K562 (cell line): ENCODE data around the gene FCAMR. TPM values are rescaled to one million over a fixed set of nuclear protein-coding genes. Genes with fewer than 3 reads are reported as not detected.
"Not testable (repeated sequence)": the region's sequence is repeated elsewhere in the genome, so short reads cannot be mapped to it uniquely, and the experiment has no call there.

ENCODE experiments used
- ATAC-seq: fragments of 200-7000 bp; cut with Tn5 transposase; 3 replicates; pipeline ENCODE4 v1.9.1; 2020; ENCODE audit warnings: moderate library complexity
- BruUV-seq: library from RNA; stranded (reverse); fragments of 400-500 nt; replicated peaks from 2 replicates; lab custom pipeline; 2021; lab: Mats Ljungman, UMichigan
- CTCF ChIA-PET: fragments of 300-600 bp; formaldehyde crosslinking; extraction: SDS; loops from one replicate; lab custom pipeline; 2021; ENCODE audit warnings: low intra/inter-chr PET ratio; lab: Yijun Ruan, JAX
- POLR2A ChIA-PET: fragments of 300-600, 350-650 bp; sonication (Branson Sonifier 250); formaldehyde crosslinking; extraction: SDS; loops from one replicate; lab custom pipeline; 2021; ENCODE audit warnings: antibody characterized with exemption, inconsistent platforms; lab: Yijun Ruan, JAX
- DNase-seq, 4 experiments: peaks; one replicate each; pipeline versions ENCODE4 v3.0.0 to v3.0.0-alpha.2; 2011 to 2018; ENCODE audit warnings: low spot score in 3 of 4, mixed read lengths in 3 of 4; ENCODE audit errors: extremely low read depth in 1 of 4
- FAIRE-seq: peaks from 2 replicates; lab custom pipeline; 2011; peaks lifted over from hg19 to GRCh38; lab: Jason Lieb, UNC
- H2AFZ ChIP-seq: 2 replicates; pipeline ENCODE4 v1.6.0; 2011; ENCODE audit warnings: low read depth, low read length, control low read depth, inconsistent platforms
- H3K27ac ChIP-seq: fragments of 200-600 bp; 3 replicates; pipeline ENCODE4 v1.8.0; 2011; ENCODE audit warnings: low read depth, mild to moderate bottlenecking, control low read depth, inconsistent platforms, low read length, moderate library complexity, mixed read lengths; ENCODE audit errors: extremely low read depth
- H3K27me3 ChIP-seq, 2 experiments: fragments of 300-600 bp in 1 of 2; 2 replicates in 1 of 2; 3 replicates in 1 of 2; pipeline versions ENCODE4 v1.6.0 to v1.8.0; 2011; ENCODE audit warnings: inconsistent platforms in 2 of 2, low read length in 2 of 2, mild to moderate bottlenecking in 1 of 2, mixed read lengths in 1 of 2, moderate library complexity in 1 of 2; ENCODE audit not compliant: control insufficient read depth in 2 of 2, insufficient read depth in 2 of 2
- H3K36me3 ChIP-seq: fragments of 300-600 bp; 3 replicates; pipeline ENCODE4 v1.8.0; 2011; ENCODE audit warnings: mild to moderate bottlenecking, low read length, inconsistent platforms; ENCODE audit not compliant: control insufficient read depth, insufficient read depth
- H3K4me1 ChIP-seq, 2 experiments: fragments of 200-600 bp in 1 of 2; replicated peaks in 1 of 2; 2 replicates in 1 of 2; 3 replicates in 1 of 2; pipeline versions ENCODE4 v1.5.1 to v1.8.0; 2011; ENCODE audit warnings: inconsistent platforms in 2 of 2, low read length in 2 of 2, mild to moderate bottlenecking in 1 of 2, mixed read lengths in 1 of 2, moderate library complexity in 1 of 2; ENCODE audit not compliant: control insufficient read depth in 2 of 2, insufficient read depth in 2 of 2
- H3K4me2 ChIP-seq: 2 replicates; pipeline ENCODE4 v1.6.1; 2011; ENCODE audit warnings: low read length, control low read depth, inconsistent platforms, mixed read lengths; ENCODE audit not compliant: insufficient read depth
- H3K4me3 ChIP-seq: fragments of 200-600 bp; sonication (generic), shearing (Covaris generic); 2 replicates; pipeline ENCODE4 v1.5.1; 2016; ENCODE audit warnings: control low read depth, inconsistent platforms
- H3K79me2 ChIP-seq: fragments of 200-600 bp; 3 replicates; pipeline ENCODE4 v1.8.0; 2011; ENCODE audit warnings: low read length, inconsistent platforms; ENCODE audit not compliant: control insufficient read depth, insufficient read depth
- H3K9ac ChIP-seq, 2 experiments: 2 replicates each; pipeline versions ENCODE4 v1.6.0 to v1.6.1; 2011; ENCODE audit warnings: low read depth in 2 of 2, low read length in 2 of 2, control low read depth in 1 of 2, inconsistent platforms in 1 of 2, mild to moderate bottlenecking in 1 of 2, mixed read lengths in 1 of 2; ENCODE audit not compliant: insufficient read depth in 1 of 2
- H3K9me1 ChIP-seq: one replicate; pipeline ENCODE4 v1.6.0; 2011; ENCODE audit warnings: inconsistent platforms, mild to moderate bottlenecking, low read length, moderate library complexity; ENCODE audit not compliant: control insufficient read depth, insufficient read depth
- H3K9me3 ChIP-seq: replicated peaks from 2 replicates; pipeline ENCODE4 v1.5.1; 2011; ENCODE audit warnings: low read depth, low read length, inconsistent platforms; ENCODE audit not compliant: control insufficient read depth, insufficient read depth
- H4K20me1 ChIP-seq: replicated peaks from 2 replicates; pipeline ENCODE4 v1.6.1; 2011; ENCODE audit warnings: low read length, inconsistent platforms, mixed read lengths; ENCODE audit not compliant: control insufficient read depth, insufficient read depth
- ADNP ChIP-seq: fragments of 200-800 bp; sonication (Bioruptor generic); IDR thresholded peaks from 2 replicates; pipeline ENCODE4 v1.6.1; 2016; ENCODE audit warnings: missing genetic modification characterization, missing compliant biosample characterization
- BCOR ChIP-seq: fragments of 450-650 bp; IDR thresholded peaks from 2 replicates; pipeline ENCODE4 v1.6.1; 2016
- CBX1 ChIP-seq: sonication (generic); IDR thresholded peaks from 2 replicates; pipeline ENCODE4 v1.6.1; 2016; ENCODE audit warnings: antibody characterized with exemption, low read depth, mild to moderate bottlenecking
- DPF2 ChIP-seq: fragments of 450-650 bp; IDR thresholded peaks from 2 replicates; pipeline ENCODE4 v1.6.1; 2016
- HBP1 ChIP-seq: fragments of 450-650 bp; formaldehyde crosslinking; IDR thresholded peaks from 2 replicates; pipeline ENCODE4 v1.4.0; 2022; ENCODE audit warnings: missing genetic modification characterization
- HDGF ChIP-seq: fragments of 450-650 bp; IDR thresholded peaks from 2 replicates; pipeline ENCODE4 v1.6.1; 2016
- IRF2 ChIP-seq: sonication (generic); formaldehyde crosslinking; IDR thresholded peaks from 2 replicates; pipeline ENCODE4 v1.8.1; 2022; ENCODE audit warnings: mild to moderate bottlenecking, missing genetic modification reagents
- LARP7 ChIP-seq: fragments of 450-650 bp; IDR thresholded peaks from 2 replicates; pipeline ENCODE4 v1.6.1; 2016
- MAX ChIP-seq: sonication (generic); formaldehyde crosslinking; IDR thresholded peaks from 2 replicates; pipeline ENCODE4 v1.9.0; 2022; ENCODE audit warnings: mild to moderate bottlenecking, missing genetic modification reagents
- MIER1 ChIP-seq: fragments of 450-650 bp; IDR thresholded peaks from 2 replicates; pipeline ENCODE4 v1.6.1; 2016; ENCODE audit warnings: antibody characterized with exemption, mild to moderate bottlenecking, low read depth
- MLX ChIP-seq, 2 experiments: fragments of 450-650 bp in 1 of 2; sonication (generic) in 1 of 2; formaldehyde crosslinking; conservative IDR thresholded peaks; 2 replicates each; pipeline versions ENCODE4 v1.4.0 to v1.8.1; 2020 to 2022; ENCODE audit warnings: mild to moderate bottlenecking in 1 of 2, missing genetic modification reagents in 1 of 2
- NCOA4 ChIP-seq: fragments of 450-650 bp; IDR thresholded peaks from 2 replicates; pipeline ENCODE4 v1.6.1; 2018; ENCODE audit warnings: mild to moderate bottlenecking; ENCODE audit not compliant: partially characterized antibody
- PHF20 ChIP-seq: fragments of 450-650 bp; IDR thresholded peaks from 2 replicates; pipeline ENCODE4 v1.6.1; 2018; ENCODE audit not compliant: partially characterized antibody
- SMC3 ChIP-seq: conservative IDR thresholded peaks from 2 replicates; pipeline ENCODE4 v1.6.1; 2011; ENCODE audit warnings: low read depth, low read length, improper control_type of control experiment; ENCODE audit not compliant: insufficient read depth
- TAF15 ChIP-seq: fragments of 200-400 bp; formaldehyde crosslinking; IDR thresholded peaks from 2 replicates; pipeline ENCODE4 v1.6.1; 2017; ENCODE audit warnings: mild to moderate bottlenecking, low read depth, low read length, moderate library complexity
- TAL1 ChIP-seq: fragments of 450-650 bp; IDR thresholded peaks from 2 replicates; pipeline ENCODE4 v1.6.1; 2016; ENCODE audit warnings: mild to moderate bottlenecking
- ZBTB26 ChIP-seq: fragments of 450-650 bp; formaldehyde crosslinking; IDR thresholded peaks from 2 replicates; pipeline ENCODE4 v1.4.0; 2022; ENCODE audit warnings: missing genetic modification characterization
- ZC3H4 ChIP-seq: sonication (generic); formaldehyde crosslinking; IDR thresholded peaks from 2 replicates; pipeline ENCODE4 v1.9.0; 2021; ENCODE audit warnings: missing genetic modification reagents, borderline replicate concordance
- ZNF282 ChIP-seq: sonication (generic); formaldehyde crosslinking; IDR thresholded peaks from 2 replicates; pipeline ENCODE4 v1.8.1; 2023; ENCODE audit warnings: missing genetic modification reagents
- WGBS: fragments of 100-300 bp; shearing (Covaris generic); methylation state at CpG from one replicate; pipeline ENCODE4 v1.1.6; 2016; ENCODE audit warnings: low coverage, mixed read lengths; ENCODE audit not compliant: insufficient coverage; ENCODE audit errors: missing lambda C conversion rate; 5-methylcytosine and 5-hydroxymethylcytosine counted together
- in situ Hi-C: fragments of 300-500 bp; cut with MboI; formaldehyde crosslinking; loops from 4 replicates; pipeline ENCODE4 v1.15.0; 2018; ENCODE audit warnings: inconsistent platforms, mixed read lengths
- intact Hi-C: fragments of 100-400 bp; cut with micrococcal nuclease; formaldehyde crosslinking; loops from 2 replicates; pipeline ENCODE4 v1.14.2; 2022
- polyA plus RNA-seq, 8 experiments: library from polyadenylated mRNA; depleted of rRNA in 4 of 8; stranded (reverse) in 5 of 8; unstranded in 3 of 8; fragments of >200 nt; fragmentation: Nextera tagmentation in 2 of 8; fragmentation: Illumina TruSeq in 1 of 8; extraction: Ambion mirVana in 2 of 8; extraction: Trizol in 1 of 8; gene quantifications; 2 replicates each; pipeline versions ENCODE4 v1.2.1 to v1.2.3, GENCODE V29; 2011 to 2014; ENCODE audit warnings: inconsistent platforms in 1 of 8, missing spikeins in 1 of 8
- total RNA-seq, 7 experiments: library from RNA; depleted of rRNA in 6 of 7; stranded (reverse); fragments of >200 nt in 6 of 7; fragmentation: Illumina TruSeq in 2 of 7; extraction: Trizol in 2 of 7; gene quantifications; 2 replicates each; pipeline versions ENCODE4 v1.2.1 to v1.2.3, GENCODE V29; 2011 to 2021; ENCODE audit warnings: low replicate concordance in 1 of 7

Gene FCAMR
- total and polyA plus RNA-seq, 9 of the 15 experiments (the other 6 are each of a cell fraction or from before 2014, with no cell fraction given): not detected

GRCh38 chr1:206923961-206924557, 46.2 kb downstream of the FCAMR start:
- H3K27ac ChIP-seq, H3K9me1 ChIP-seq, H3K79me2 ChIP-seq, intact Hi-C loops, H4K20me1 ChIP-seq, ATAC-seq, H2AFZ ChIP-seq, H3K4me2 ChIP-seq, H3K36me3 ChIP-seq, H3K27me3 ChIP-seq, H3K9me3 ChIP-seq, BruUV-seq, DNase-seq, H3K4me3 ChIP-seq, H3K9ac ChIP-seq: not testable (repeated sequence)
- ChIA-PET CTCF (interaction anchor here (1.1 kb wide), 1 partner anchor 55 kb away, joined by 3 read pairs; no protein-coding TSS in a partner anchor), POLR2A (interaction anchor here (0.6 to 0.7 kb wide), 3 partner anchors 12 to 465 kb away, joined by 3 to 4 read pairs (median 3); no protein-coding TSS in a partner anchor)
- in situ Hi-C loops: loop anchor here (25.0 kb wide), 1 partner anchor 312 kb away; the partner anchor contains the start of gene EIF2D
- 67% methylated on average over 4 of the region's 4 CpGs for WGBS
- H3K4me1 ChIP-seq: peaks cover 4 to 29% of the 10 kb centered on the region in 2 experiments
- FAIRE-seq: peak; percentile 97
- TF ChIP-seq BCOR (peak; percentile 16; the same call in 1 of the 2 replicates), ZC3H4 (CRISPR knock-in tag) (0 out of 2 replicates have a peak, but pooled peaks have one; percentile 71), ZBTB26 (0 out of 2 replicates have a peak, but pooled peaks have one; percentile 2), TAF15 (0 out of 2 replicates have a peak, but pooled peaks have one; percentile 65), DPF2 (0 out of 2 replicates have a peak, but pooled peaks have one; percentile 5), HBP1 (CRISPR knock-in tag) (peak; percentile 4; the same call in 1 of the 2 replicates), ADNP (tag) (peak; percentile 80), MIER1 (peak; percentile 24; the same call in 1 of the 2 replicates), TAL1 (0 out of 2 replicates have a peak, but pooled peaks have one; percentile 9), SMC3 (0 out of 2 replicates have a peak, but pooled peaks have one; percentile 11), IRF2 (CRISPR knock-in tag) (peak; percentile 85), MLX (CRISPR knock-in tag; conservative IDR thresholded peaks at IDR 0.05) (0 out of 4 replicates have a peak, but pooled peaks of 1 of the 2 experiments have one; percentile 64), LARP7 (peak; percentile 72; the same call in 1 of the 2 replicates), NCOA4 (peak; percentile 14), MAX (peak; percentile 65; the same call in 1 of the 2 replicates), HDGF (peak; percentile 4; the same call in 1 of the 2 replicates), CBX1 (peak; percentile 95; the same call in 1 of the 2 replicates), ZNF282 (0 out of 2 replicates have a peak, but pooled peaks have one; percentile 10), PHF20 (peak; percentile 69)
